Pancreas (tissue), 10 donors: Measurements from ENCODE around the gene TACC3. TPM values are rescaled to one million over a fixed set of nuclear protein-coding genes. Genes with fewer than 3 reads are reported as not detected.
A peak's percentile ranks its signal among the peaks of the same experiment; 100 is the strongest.

Experiments used
- ATAC-seq, 4 donors: fragments of 200-7000 bp; cut with Tn5 transposase; one replicate each; pipeline versions ENCODE4 v1.8.0 to v1.9.1; 2020; ENCODE audit warnings: mild to moderate bottlenecking in 4 of 4, moderate library complexity in 4 of 4
- DNase-seq, 6 donors: peaks; one replicate each; pipeline ENCODE4 v3.0.0-alpha.2; 2020
- FAIRE-seq: peaks from 2 replicates; lab custom pipeline; 2012; peaks lifted over from hg19 to GRCh38; lab: Jason Lieb, UNC
- H3K27ac ChIP-seq, 4 donors: fragments of 200-600 bp; sonication (generic); 1 replicate in 3 of 4; 2 replicates in 1 of 4; pipeline versions ENCODE4 v1.5.0 to v1.8.0; 2020
- H3K27me3 ChIP-seq, 4 donors: fragments of 200-600 bp; one replicate each; pipeline ENCODE4 v1.8.0; 2021
- H3K36me3 ChIP-seq, 3 donors: fragments of 200-600 bp; sonication (generic) in 1 of 3; one replicate each; pipeline versions ENCODE4 v1.5.0 to v1.8.0; 2020 to 2021
- H3K4me1 ChIP-seq, 3 donors: fragments of 200-600 bp; one replicate each; pipeline ENCODE4 v1.8.0; 2021
- H3K4me3 ChIP-seq, 4 donors: fragments of 200-600 bp; sonication (generic) in 2 of 4; one replicate each; pipeline versions ENCODE4 v1.5.0 to v1.8.0; 2020 to 2021
- H3K9me3 ChIP-seq, 4 donors: fragments of 200-600 bp; one replicate each; pipeline ENCODE4 v1.8.0; 2021
- WGBS, 2 donors: extraction: QIAGEN DNeasy Blood & Tissue Kit; methylation state at CpG; one replicate each; pipeline ENCODE4 v1.1.7; 2013; 5-methylcytosine and 5-hydroxymethylcytosine counted together
- intact Hi-C, 3 donors: fragments of 100-400 bp; cut with DNase I; formaldehyde crosslinking; loops; one replicate each; pipeline versions ENCODE4 v1.11.1 to v1.14.2; 2022
- polyA plus RNA-seq, 2 donors: library from polyadenylated mRNA; stranded (reverse); fragments of 200-250 nt; gene quantifications; one replicate each; pipeline ENCODE4 v1.2.3, GENCODE V29; 2013
- total RNA-seq, 6 donors: library from RNA; stranded (reverse); fragmentation: NEBNext Ultra II Directional in 4 of 6; extraction: Animal tissue kit (Norgen Biotek cat#: 25700) in 4 of 6; gene quantifications; one replicate each; pipeline versions ENCODE4 v1.2.1 to v1.2.4, GENCODE V29; 2021 to 2023
- TF ChIP-seq, protein P1 (sequence below), 4 donors: fragments of 200-600 bp; sonication (generic) in 3 of 4; IDR thresholded peaks; one replicate each; pipeline versions ENCODE4 v1.5.0 to v1.8.0; 2021; ENCODE audit warnings: antibody characterized with exemption in 4 of 4
- donor health status: healthy with polysubstance abuse.
- donor health status: DM: no; HTN: no; CAD: no; lungs with moderate emphysema.
- donor health status: DM: no; HTN: no; CAD: no.
- donor health status: control.
- donor health status: control.
- donor health status: Bipolar disorder and iron deficiency.
- donor health status: DM: yes; HTN: yes; CAD: no.
- donor health status: DM: no; HTN: no; CAD: no.
- donor health status: DM: no; HTN: no; CAD: no.
- donor health status: DM: yes; HTN: yes; CAD: no.

TACC3 gene
- total and polyA plus RNA-seq, 8 donors: 0.97 to 4.8 (median 3.3) TPM

DNA sequence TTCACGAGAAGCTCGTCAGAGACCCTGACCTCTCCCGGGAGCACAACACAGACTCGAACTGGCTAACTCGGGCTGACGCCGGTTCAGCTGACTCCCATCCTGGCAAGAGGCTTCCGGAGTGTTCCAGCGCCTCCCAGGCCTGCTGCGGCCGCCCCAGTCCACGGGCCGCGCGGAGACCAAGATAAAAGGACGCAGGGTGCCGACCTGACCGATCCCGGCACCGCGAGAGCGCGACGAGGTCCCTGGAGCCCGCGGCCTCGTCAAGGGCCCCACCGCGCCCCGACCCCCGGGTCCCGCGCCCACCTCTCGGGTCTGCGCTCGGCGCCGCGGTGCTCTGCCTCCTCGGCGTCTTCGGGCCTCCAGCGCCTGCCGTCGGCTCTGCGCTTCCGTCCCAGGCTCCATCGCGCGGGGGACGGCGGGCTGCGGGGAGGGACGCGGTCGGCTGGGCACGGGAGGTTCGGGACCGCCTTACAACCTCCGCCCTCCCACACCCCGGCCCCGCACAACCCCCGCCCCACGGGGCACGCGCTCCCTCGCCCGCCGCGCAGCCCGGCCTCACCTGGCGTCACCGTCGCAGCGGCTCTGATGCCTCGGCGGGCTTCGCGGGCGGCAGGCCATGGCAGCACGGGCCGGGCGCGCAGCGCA is 9.6 kb upstream of the TACC3 start:
- Histone ChIP-seq H3K9me3 (no peaks in the 10 kb centered on the region), H3K36me3 (peaks cover 0 to under 1% (median 0%) of the 10 kb centered on the region in 3 donors), H3K4me1 (peaks cover 0 to 24% (median 20%) of the 10 kb centered on the region in 3 donors), H3K27me3 (no peaks in the 10 kb centered on the region), H3K4me3 (peak overlapping the region; percentile 61 to 95 (median 79)), H3K27ac (peak overlapping the region; percentile 100)
- FAIRE-seq (no peak), ATAC-seq (peak; percentile 10 to 44 (median 36)), DNase-seq (peak; percentile 51 to 86 (median 74))
- intact Hi-C loops: no loop called here
- TF ChIP-seq, protein P1, sequence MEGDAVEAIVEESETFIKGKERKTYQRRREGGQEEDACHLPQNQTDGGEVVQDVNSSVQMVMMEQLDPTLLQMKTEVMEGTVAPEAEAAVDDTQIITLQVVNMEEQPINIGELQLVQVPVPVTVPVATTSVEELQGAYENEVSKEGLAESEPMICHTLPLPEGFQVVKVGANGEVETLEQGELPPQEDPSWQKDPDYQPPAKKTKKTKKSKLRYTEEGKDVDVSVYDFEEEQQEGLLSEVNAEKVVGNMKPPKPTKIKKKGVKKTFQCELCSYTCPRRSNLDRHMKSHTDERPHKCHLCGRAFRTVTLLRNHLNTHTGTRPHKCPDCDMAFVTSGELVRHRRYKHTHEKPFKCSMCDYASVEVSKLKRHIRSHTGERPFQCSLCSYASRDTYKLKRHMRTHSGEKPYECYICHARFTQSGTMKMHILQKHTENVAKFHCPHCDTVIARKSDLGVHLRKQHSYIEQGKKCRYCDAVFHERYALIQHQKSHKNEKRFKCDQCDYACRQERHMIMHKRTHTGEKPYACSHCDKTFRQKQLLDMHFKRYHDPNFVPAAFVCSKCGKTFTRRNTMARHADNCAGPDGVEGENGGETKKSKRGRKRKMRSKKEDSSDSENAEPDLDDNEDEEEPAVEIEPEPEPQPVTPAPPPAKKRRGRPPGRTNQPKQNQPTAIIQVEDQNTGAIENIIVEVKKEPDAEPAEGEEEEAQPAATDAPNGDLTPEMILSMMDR (IDR thresholded peaks at IDR 0.05): no peak
- WGBS, 2 donors: 1% methylated on average over 69 to 85 of the region's 85 CpGs

DNA sequence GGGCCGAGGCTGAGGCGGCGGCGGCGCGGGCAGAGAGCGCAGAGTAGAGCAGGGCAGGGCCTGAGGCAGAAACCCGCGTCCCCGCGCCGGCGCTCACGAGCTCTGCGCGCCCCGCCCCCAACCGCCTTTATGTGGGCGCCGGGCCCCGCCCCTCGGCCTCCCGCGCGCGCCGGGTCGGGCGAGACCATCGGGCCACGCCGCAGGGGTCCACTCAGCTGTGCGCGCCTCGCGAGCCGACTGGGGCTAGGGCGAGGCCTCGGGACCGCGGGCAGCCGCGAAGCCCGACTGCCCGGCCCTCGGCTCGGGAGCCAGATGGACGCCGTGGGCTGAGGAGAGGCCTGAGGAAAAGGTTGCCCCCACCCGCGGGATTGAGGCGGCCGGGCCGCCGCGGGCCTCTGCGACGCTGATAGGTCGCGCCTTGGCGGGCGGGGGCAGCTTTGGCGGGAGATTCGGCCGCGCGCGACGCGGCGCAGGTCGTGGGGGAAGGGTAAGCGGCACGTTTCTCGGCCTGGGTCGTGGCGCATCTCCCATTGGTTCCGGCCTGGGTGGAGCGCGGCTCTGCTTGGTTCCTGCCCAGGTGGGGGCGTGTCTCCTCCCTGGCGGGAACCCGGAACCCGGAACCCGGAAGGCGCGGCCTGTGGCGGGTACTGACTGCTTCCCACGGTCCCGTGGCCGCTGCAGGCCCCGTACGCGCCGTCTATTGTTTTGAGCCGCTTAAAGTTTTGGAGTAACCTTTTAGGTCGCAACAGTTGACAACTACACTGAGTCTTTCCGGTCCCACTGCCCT is 8.9 kb upstream of the TACC3 start, which contains the start of gene SLBP:
Gene SLBP, minus strand, starts transcription at position 104 of the 787 bp plus-strand sequence. CDS start 131 bp downstream, outside the sequence.
- no peak for FAIRE-seq
- peak; percentile 88 to 96 (median 92) for ATAC-seq
- H3K4me3 ChIP-seq: peak within 1 kb of the TSS; percentile 61 to 95 (median 79)
- no peaks in the 10 kb centered on the region for H3K9me3 ChIP-seq
- 0 to 1% methylated on average over 70 to 98 of the region's 98 CpGs for WGBS, 2 donors
- TF ChIP-seq, protein P1 (IDR thresholded peaks at IDR 0.05): no peak
- peak within 1 kb of the TSS; percentile 100 for H3K27ac ChIP-seq
- H3K27me3 ChIP-seq: no peaks in the 10 kb centered on the region
- DNase-seq: peak; percentile 97 to 99 (median 98)
- H3K36me3 ChIP-seq: peaks cover 0 to 7% (median 0%) of the 10 kb centered on the region in 3 donors
- intact Hi-C loops: no loop called here
- H3K4me1 ChIP-seq: peaks cover 0 to 24% (median 22%) of the 10 kb centered on the region in 3 donors

DNA sequence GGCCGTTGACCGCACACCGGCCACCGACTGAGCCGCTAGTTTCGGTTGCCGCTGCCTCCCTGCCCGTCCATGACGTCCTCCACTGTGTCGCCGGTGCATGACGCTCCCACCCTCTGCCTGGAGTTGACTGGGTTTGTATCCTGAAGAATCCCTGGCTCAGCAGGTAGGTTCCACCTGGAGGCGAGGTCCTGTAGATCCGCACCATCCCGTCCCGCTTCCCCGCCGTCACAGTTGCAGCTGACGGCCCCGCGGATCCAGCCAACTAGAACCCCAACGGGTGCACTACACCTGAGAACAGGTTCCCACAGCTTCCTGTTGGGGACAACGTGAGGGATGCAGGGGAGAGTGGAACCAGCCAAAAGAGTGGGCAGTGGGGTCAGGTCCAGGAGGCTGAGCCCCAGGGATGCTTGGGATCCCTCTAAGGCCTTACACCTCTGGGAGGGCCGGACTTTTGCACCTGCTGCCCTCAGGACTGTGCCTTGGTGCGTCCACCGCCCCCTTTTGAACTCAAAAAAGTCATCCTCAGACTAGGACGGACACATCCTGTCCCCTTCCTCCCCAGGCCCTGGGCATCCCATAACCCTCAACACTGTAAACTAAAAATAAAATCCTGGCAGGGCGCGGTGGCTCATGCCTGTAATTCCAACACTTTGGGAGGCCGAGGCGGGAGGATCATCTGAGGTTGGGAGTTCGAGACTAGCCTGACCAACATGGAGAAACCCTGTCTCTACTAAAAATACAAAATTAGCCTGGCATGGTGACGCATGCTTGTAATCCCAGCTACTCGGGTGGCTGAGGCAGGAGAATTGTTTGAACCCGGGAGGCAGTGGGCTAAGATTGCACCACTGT is 8.1 kb upstream of the TACC3 start:
- WGBS, 2 donors: 15 to 17% methylated on average over 35 of the region's 35 CpGs
- peaks cover 0 to 30% (median 29%) of the 10 kb centered on the region in 3 donors for H3K4me1 ChIP-seq
- no peaks in the 10 kb centered on the region for H3K27me3 ChIP-seq
- FAIRE-seq (no peak), ATAC-seq (peak; percentile 0 to 8 (median 1)), DNase-seq (peak in 2 of 6 donors; percentile 30 to 35)
- H3K9me3 ChIP-seq: no peaks in the 10 kb centered on the region
- peaks cover 0 to 7% (median 0%) of the 10 kb centered on the region in 3 donors for H3K36me3 ChIP-seq
- peak overlapping the region; percentile 100 for H3K27ac ChIP-seq
- H3K4me3 ChIP-seq: peak overlapping the region; percentile 61 to 95 (median 79)
- intact Hi-C loops: no loop called here
- TF ChIP-seq, protein P1 (IDR thresholded peaks at IDR 0.05): no peak

DNA sequence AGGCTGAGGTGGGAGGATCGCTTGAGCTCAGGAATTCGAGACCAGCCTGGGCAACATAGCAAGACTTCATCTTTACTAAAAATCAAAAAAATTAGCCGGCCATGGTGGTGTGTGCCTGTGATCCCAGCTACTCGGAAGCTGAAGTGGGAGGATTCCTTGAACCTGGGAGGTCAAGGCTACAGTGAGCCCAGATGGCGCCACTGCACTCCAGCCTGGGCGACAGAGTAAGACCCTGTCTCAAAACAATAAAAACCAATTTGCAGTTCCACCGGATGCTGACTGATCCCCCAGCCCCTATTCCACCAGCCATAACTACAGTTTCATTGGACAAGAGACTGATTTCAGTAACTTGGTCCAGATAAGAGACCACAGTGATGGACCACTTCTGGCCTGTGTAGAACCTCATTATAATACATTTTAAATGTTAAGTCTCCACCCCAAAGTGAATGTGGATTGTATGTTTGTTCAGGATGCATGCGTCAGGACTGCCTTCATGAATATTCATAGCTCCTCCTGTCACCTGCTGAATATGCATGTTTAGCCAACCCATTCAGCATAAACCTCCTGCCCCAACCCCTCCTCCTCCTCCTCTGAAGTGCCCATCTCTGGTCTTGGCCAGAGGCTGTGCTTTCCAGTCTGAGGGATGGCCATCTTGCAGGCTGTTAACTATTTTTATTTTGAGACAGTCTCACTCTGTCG is 6.9 kb upstream of the TACC3 start:
- Histone ChIP-seq H3K27me3 (no peaks in the 10 kb centered on the region), H3K4me1 (peaks cover 0 to 35% (median 29%) of the 10 kb centered on the region in 3 donors), H3K27ac (no peak overlapping the region), H3K9me3 (no peaks in the 10 kb centered on the region), H3K36me3 (peaks cover 0 to 7% (median 0%) of the 10 kb centered on the region in 3 donors), H3K4me3 (peak overlapping the region in 1 of 4 donors; percentile 95)
- ATAC-seq: no peak
- TF ChIP-seq, protein P1 (IDR thresholded peaks at IDR 0.05): no peak
- no peak for DNase-seq
- FAIRE-seq: no peak
- 58 to 62% methylated on average over 9 of the region's 9 CpGs for WGBS, 2 donors
- intact Hi-C loops: no loop called here
